Epithelial cell of proximal tubule (primary cell): Measurements from ENCODE around the gene CCDC192. TPM values are rescaled to one million over a fixed set of nuclear protein-coding genes. Genes with fewer than 3 reads are reported as not detected.

Source experiments
- DNase-seq: peaks from one replicate; pipeline ENCODE4 v3.0.0-alpha.2; 2011; ENCODE audit warnings: low read depth
- H3K4me3 ChIP-seq: 2 replicates; pipeline ENCODE4 v1.5.1; 2011; ENCODE audit warnings: low read depth, mild to moderate bottlenecking, low read length
- total RNA-seq: library from RNA; depleted of rRNA; stranded (reverse); fragments of >200 nt; gene quantifications from 2 replicates; pipeline ENCODE4 v1.2.3, GENCODE V29; 2015
- TF ChIP-seq, protein P1 (sequence below): conservative IDR thresholded peaks from 2 replicates; pipeline ENCODE4 v1.5.1; 2012; ENCODE audit warnings: low read depth, mild to moderate bottlenecking, low read length

The CCDC192 gene
- total RNA-seq, 1 donor from 2014 or later: not detected

DNA sequence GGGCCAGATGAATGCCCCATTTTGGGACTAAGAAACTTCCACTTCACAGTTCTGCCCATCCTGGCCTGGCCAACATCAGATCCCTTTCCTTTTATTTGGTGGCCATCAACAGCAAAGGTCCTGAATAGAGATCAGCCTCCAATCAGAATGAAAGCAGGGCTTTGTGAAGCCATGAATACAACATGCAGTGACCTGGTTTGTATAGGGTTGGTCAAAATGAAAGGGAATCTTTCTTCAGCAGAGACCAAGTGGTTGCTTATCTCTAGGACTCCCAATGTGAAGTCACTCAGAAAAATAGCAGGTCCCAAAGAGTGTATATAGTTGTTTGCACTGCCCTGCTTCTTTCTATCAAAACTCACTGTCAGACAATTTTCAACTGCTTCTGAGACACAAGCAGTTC, 266.5 kb downstream of the CCDC192 start:
- no peak for DNase-seq
- TF ChIP-seq, protein P1, sequence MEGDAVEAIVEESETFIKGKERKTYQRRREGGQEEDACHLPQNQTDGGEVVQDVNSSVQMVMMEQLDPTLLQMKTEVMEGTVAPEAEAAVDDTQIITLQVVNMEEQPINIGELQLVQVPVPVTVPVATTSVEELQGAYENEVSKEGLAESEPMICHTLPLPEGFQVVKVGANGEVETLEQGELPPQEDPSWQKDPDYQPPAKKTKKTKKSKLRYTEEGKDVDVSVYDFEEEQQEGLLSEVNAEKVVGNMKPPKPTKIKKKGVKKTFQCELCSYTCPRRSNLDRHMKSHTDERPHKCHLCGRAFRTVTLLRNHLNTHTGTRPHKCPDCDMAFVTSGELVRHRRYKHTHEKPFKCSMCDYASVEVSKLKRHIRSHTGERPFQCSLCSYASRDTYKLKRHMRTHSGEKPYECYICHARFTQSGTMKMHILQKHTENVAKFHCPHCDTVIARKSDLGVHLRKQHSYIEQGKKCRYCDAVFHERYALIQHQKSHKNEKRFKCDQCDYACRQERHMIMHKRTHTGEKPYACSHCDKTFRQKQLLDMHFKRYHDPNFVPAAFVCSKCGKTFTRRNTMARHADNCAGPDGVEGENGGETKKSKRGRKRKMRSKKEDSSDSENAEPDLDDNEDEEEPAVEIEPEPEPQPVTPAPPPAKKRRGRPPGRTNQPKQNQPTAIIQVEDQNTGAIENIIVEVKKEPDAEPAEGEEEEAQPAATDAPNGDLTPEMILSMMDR: no peak
- no peak overlapping the region for H3K4me3 ChIP-seq

DNA sequence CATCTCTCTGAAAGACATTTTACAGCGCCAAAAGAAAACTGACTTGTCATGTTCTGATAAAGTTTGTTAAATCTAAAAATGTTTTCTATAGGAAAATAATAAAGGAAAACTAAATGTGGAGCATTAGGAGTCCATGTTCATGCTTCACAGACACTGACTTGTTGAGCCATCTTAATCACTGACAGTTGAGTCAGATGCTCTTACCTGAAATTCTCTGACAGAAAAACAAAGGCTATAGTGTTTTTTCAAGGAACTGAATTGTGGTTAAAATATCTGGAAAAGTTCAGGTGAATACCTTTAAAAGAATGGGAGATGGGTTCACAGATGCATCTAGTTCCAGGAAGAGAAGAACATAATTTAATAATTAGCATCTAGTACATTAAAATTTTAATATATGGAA, 266.9 kb downstream of the CCDC192 start:
- TF ChIP-seq, protein P1: no peak
- H3K4me3 ChIP-seq: no peak overlapping the region
- no peak for DNase-seq

DNA sequence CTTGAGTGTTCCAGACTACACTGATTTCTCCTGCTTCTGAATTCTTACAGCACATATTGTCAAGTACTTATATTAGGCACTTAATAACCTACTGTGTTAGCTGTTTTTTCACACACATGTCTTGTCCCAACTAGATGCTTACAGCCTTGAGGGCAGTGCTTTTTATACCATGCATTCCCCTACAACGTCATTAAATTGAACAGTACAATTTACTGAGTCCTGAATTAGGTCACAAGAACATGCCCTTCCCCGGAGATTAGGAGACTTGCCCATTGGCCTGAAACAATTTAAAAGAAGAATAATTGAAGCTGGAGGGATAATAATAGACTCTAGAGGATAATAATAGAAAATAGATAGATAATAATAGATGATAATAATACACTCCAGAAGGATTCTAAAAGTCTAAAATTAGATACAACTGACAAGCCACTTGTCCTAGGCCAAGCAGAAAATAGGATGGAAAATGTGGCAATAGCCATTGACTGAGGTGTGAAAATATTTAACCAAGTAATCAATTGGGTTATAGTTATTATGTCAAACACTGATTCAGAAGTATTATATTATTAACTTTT, 267.7 kb downstream of the CCDC192 start:
- DNase-seq: no peak
- H3K4me3 ChIP-seq: no peak overlapping the region
- TF ChIP-seq, protein P1: no peak

DNA sequence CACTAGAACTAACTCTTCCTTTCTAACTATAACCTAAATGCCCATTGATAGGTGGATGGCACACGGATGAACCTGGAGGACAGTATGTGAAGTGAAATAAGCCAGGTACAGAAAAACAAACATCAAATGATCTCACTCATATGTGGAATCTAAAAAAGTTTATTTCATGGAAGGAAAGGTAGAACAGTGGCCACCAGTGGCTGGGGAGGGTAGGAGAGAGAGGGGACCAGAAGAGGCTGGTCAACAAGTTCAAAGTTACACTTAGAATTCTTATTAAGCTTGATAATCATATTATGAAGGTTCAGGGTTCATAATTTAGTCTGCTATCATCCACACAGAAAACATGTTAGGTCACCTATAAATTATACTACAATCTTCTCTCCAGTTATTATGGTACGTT, 272.8 kb downstream of the CCDC192 start:
- H3K4me3 ChIP-seq: no peak overlapping the region
- DNase-seq: no peak
- TF ChIP-seq, protein P1: no peak

DNA sequence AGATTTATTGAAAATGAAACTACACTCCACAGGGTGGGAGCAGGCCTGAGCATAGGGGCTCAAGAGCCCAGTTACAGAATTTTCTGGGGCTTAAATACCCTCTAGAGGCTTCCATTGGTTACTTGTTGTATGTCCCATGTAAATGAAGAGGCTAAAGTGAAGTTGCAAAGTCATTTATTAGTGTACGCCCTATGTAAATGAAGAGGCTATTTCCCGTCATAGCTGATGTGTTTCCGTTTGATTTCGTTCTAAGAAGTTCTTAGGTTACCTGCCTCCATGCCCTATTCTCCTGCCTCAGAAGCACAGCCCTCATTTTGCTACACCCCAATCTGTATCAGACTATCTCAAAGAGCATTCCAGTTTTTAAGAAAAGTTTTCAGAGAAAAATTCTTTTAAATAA, 273.3 kb downstream of the CCDC192 start:
- TF ChIP-seq, protein P1: no peak
- DNase-seq: no peak
- no peak overlapping the region for H3K4me3 ChIP-seq

DNA sequence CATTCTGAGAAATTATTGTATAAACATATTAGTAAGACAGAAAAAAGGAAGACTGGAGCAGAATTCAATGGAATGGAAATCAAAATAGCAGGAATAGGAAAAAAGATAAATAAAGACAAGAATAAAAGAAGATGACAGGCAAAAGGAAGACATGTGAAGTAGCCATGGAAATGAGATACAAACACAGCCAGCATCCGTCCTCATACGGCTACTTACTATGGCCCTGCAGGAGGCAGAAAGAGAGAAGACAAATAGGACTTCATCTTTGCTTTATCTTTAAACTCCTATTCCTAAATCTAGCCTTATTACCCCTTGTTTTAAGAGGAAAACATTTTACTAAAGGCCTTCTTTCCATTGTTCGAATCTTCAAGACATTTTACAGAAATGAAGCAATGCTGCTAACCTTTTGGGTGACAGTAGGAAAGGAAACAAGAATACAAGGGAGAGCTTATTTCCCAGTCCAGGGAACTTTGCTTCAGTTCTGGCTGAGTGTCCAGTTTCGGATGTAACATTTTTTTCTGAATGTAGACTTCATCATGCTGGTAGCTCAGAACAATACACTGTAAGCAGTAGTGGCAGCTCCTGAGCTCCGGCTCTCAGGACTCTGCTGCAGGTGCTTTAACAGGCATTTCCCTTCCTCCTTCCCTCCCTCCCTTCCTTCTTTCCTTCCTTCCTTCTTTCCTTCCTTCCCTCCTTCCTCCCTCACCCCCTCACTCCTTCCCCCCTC, 274.0 kb downstream of the CCDC192 start:
- no peak overlapping the region for H3K4me3 ChIP-seq
- TF ChIP-seq, protein P1: no peak
- DNase-seq: no peak
